Measurements from ENCODE around the gene C1orf116.

Gene C1orf116

DNA sequence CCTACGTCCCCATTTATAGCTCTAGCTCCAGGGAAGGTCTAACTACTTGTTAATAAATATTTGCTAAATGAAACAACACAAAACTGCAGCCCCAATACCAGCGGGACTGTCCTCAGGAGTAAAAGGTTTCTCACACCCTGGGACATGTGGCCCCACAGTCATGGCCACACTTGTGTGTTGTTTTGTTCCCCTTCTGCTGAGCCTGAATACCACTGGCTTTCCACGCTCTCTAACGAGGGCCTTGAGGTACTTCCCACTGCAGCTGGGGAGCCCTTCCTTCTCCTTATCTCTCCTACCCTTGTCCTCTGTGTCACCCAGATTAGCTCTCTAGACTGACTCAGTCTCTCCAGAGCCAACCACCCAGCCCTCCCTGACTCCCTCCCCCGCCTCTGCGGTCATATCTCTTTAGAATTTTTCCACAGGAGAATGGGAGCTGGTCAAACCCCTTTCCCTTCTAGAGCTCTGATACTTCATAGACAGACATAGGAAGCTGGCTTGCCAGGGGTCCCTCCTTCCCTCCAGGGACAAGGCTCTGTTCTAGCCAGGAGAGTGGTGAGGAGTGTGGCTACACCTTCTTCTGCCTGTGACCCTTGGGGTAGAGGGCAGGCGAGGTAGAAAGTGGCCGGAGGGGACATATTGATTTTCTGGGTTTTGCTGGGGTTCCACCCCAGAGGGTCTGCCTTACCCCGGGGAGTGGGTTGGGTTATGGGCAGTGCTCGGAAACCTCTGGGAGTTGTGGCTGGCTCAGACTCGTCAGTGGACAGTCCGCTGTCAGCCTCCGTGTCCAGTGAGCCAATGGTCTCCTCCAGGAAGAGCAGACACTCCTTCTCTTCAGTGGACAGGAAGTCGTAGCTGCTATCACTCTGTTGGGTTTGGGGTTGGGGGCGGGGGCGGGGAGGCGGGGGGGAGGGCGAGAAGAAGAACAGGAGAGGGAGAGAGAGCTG is 8.1 kb downstream of the C1orf116 start:
- Histone ChIP-seq H2AK5ac (ENCODE audit: low read length) (no peak overlapping the region), H3K79me2 (ENCODE audit: control insufficient read depth, insufficient read depth, low read length, poor library complexity) (no peaks in the 10 kb centered on the region), H3K79me1 (ENCODE audit: low read length) (peaks cover 2% of the 10 kb centered on the region), H3K9me3 (ENCODE audit: insufficient read depth, low read depth, low read length) (no peaks in the 10 kb centered on the region), H2BK5ac (ENCODE audit: low read depth, low read length, poor library complexity) (no peak overlapping the region), H2BK120ac (ENCODE audit: insufficient read depth, low read length, poor library complexity) (peak overlapping the region; percentile 64), H2BK12ac (ENCODE audit: low read length) (peak overlapping the region; percentile 45), H3K4ac (ENCODE audit: low read depth, low read length) (no peak overlapping the region), H4K12ac (ENCODE audit: low read depth, low read length) (no peak overlapping the region), H3K27ac (ENCODE audit: low read depth, low read length) (no peak overlapping the region), H3K36me3 (ENCODE audit: control insufficient read depth in 1 of 2, insufficient read depth in 2 of 2, low read length in 2 of 2) (no peaks in the 10 kb centered on the region), H3K14ac (ENCODE audit: low read length) (no peak overlapping the region), H3K4me3 (ENCODE audit: low read depth, low read length) (no peak overlapping the region), H4K8ac (ENCODE audit: low read depth, low read length) (peak overlapping the region; percentile 43), H3K18ac (ENCODE audit: low read length) (no peak overlapping the region), H3K23ac (ENCODE audit: low read length) (no peak overlapping the region), H3K27me3 (ENCODE audit: insufficient read depth, low read length) (no peaks in the 10 kb centered on the region), H3K9ac (ENCODE audit: low read length) (no peak overlapping the region), H3K4me1 (ENCODE audit: control insufficient read depth in 1 of 2, insufficient read depth in 2 of 2, low read length in 2 of 2) (peaks cover 7 to 9% of the 10 kb centered on the region in 2 experiments), H2AFZ (ENCODE audit: insufficient read depth, low read length, poor library complexity) (peak overlapping the region; percentile 11), H3K4me2 (ENCODE audit: low read length) (no peak overlapping the region), H4K91ac (ENCODE audit: low read depth, low read length) (no peak overlapping the region)
- WGBS (ENCODE audit: extremely low coverage, insufficient coverage, insufficient read length) = no CpG with 5 or more reads among the region's 18 CpGs
- no peak for DNase-seq

DNA sequence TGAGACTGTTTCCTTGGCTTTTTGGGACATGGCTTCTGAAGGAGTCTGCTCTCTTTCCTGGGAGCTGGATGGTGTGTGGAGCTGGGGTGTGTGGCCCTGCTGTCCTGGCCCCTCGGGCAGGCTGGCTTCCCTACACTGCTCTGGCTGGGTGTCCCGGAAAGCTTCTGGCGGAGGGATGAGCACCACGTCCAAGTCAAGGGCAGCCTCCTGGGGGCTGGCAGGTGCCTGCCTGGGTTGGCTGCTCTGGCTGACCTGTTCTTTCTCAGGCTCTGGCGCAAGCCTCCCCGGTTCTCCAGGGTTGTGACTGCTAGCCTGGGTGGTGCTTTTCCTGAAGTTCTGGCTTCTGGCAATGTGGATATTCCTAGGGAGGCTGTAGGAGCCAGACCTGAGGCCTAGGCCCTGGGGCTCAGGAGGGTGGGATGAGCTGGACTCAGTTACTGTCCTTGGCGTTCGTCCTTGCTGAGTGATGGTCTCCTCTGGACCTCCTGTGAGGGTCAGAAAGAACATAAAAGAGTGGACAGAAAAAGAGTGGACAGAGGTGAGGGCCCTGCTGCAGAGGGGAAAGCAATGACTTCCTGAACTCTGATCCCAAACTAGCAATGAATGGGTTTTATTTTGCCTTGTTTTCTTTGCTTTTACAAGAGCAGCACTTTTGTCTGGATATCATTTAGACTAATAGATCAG is 9.4 kb downstream of the C1orf116 start:
- no peak overlapping the region for H4K8ac ChIP-seq (ENCODE audit: low read depth, low read length)
- H3K4me2 ChIP-seq (ENCODE audit: low read length) = no peak overlapping the region
- no peak overlapping the region for H3K27ac ChIP-seq (ENCODE audit: low read depth, low read length)
- no peak overlapping the region for H3K9ac ChIP-seq (ENCODE audit: low read length)
- no peak overlapping the region for H2AK5ac ChIP-seq (ENCODE audit: low read length)
- no peak for DNase-seq
- no peak overlapping the region for H3K4ac ChIP-seq (ENCODE audit: low read depth, low read length)
- H4K91ac ChIP-seq (ENCODE audit: low read depth, low read length) = no peak overlapping the region
- no CpG with 5 or more reads among the region's 8 CpGs for WGBS (ENCODE audit: extremely low coverage, insufficient coverage, insufficient read length)
- H2AFZ ChIP-seq (ENCODE audit: insufficient read depth, low read length, poor library complexity) = no peak overlapping the region
- H3K4me3 ChIP-seq (ENCODE audit: low read depth, low read length) = no peak overlapping the region
- no peak overlapping the region for H2BK12ac ChIP-seq (ENCODE audit: low read length)
- no peaks in the 10 kb centered on the region for H3K9me3 ChIP-seq (ENCODE audit: insufficient read depth, low read depth, low read length)
- H3K18ac ChIP-seq (ENCODE audit: low read length) = no peak overlapping the region
- no peak overlapping the region for H2BK5ac ChIP-seq (ENCODE audit: low read depth, low read length, poor library complexity)
- no peak overlapping the region for H3K23ac ChIP-seq (ENCODE audit: low read length)
- H3K27me3 ChIP-seq (ENCODE audit: insufficient read depth, low read length) = no peaks in the 10 kb centered on the region
- H3K14ac ChIP-seq (ENCODE audit: low read length) = no peak overlapping the region
- no peak overlapping the region for H4K12ac ChIP-seq (ENCODE audit: low read depth, low read length)
- no peaks in the 10 kb centered on the region for H3K79me2 ChIP-seq (ENCODE audit: control insufficient read depth, insufficient read depth, low read length, poor library complexity)
- H2BK120ac ChIP-seq (ENCODE audit: insufficient read depth, low read length, poor library complexity) = no peak overlapping the region
- H3K79me1 ChIP-seq (ENCODE audit: low read length) = peaks cover 2% of the 10 kb centered on the region
- no peaks in the 10 kb centered on the region for H3K36me3 ChIP-seq (ENCODE audit: control insufficient read depth in 1 of 2, insufficient read depth in 2 of 2, low read length in 2 of 2)
- H3K4me1 ChIP-seq (ENCODE audit: control insufficient read depth in 1 of 2, insufficient read depth in 2 of 2, low read length in 2 of 2) = peaks cover 7 to 9% of the 10 kb centered on the region in 2 experiments

DNA sequence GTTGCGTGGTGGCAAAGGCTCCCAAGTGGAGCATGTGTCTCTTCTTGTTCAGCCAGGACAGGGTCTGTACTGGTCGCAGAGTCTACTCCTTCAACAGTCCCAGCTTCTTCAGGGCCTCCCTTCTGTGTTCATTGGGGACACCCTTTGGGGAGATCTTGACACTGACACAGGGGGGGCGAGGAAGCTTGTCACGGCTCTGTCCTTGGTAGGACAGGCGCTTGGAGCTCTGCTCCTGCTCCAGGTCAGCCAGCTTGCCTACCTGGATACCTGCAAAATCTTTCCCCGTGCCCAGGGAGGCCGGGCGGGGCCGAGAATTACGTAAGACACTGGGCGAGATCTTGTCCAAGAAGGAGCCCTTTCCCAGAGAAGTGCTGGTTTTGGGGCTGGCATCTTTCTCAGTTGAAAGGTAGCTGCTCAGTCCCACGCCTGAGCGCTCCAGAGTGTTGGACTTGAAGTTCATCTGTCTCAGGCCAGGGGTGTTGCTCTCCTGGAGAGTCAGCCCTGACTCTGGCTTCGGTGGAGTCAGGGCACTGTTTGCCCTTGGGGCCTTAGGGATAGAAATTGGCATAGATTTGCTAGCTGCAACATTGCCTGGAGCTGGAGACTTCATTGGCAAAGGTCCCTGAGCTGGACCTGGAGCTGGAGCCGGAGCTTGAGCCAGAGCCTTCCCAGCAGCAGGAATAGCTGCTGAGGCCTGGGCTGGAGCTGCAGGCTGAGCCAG is 10.5 kb downstream of the C1orf116 start:
- no peaks in the 10 kb centered on the region for H3K27me3 ChIP-seq (ENCODE audit: insufficient read depth, low read length)
- H3K9me3 ChIP-seq (ENCODE audit: insufficient read depth, low read depth, low read length) = no peaks in the 10 kb centered on the region
- H3K36me3 ChIP-seq (ENCODE audit: control insufficient read depth in 1 of 2, insufficient read depth in 2 of 2, low read length in 2 of 2) = no peaks in the 10 kb centered on the region
- H2AFZ ChIP-seq (ENCODE audit: insufficient read depth, low read length, poor library complexity) = no peak overlapping the region
- peaks cover 2% of the 10 kb centered on the region for H3K79me1 ChIP-seq (ENCODE audit: low read length)
- H3K27ac ChIP-seq (ENCODE audit: low read depth, low read length) = no peak overlapping the region
- H3K23ac ChIP-seq (ENCODE audit: low read length) = no peak overlapping the region
- H2AK5ac ChIP-seq (ENCODE audit: low read length) = no peak overlapping the region
- no peak overlapping the region for H2BK5ac ChIP-seq (ENCODE audit: low read depth, low read length, poor library complexity)
- WGBS (ENCODE audit: extremely low coverage, insufficient coverage, insufficient read length) = no CpG with 5 or more reads among the region's 15 CpGs
- no peak overlapping the region for H3K18ac ChIP-seq (ENCODE audit: low read length)
- H3K4me3 ChIP-seq (ENCODE audit: low read depth, low read length) = no peak overlapping the region
- no peak for DNase-seq
- H3K79me2 ChIP-seq (ENCODE audit: control insufficient read depth, insufficient read depth, low read length, poor library complexity) = no peaks in the 10 kb centered on the region
- no peak overlapping the region for H3K9ac ChIP-seq (ENCODE audit: low read length)
- no peak overlapping the region for H3K4ac ChIP-seq (ENCODE audit: low read depth, low read length)
- H3K4me2 ChIP-seq (ENCODE audit: low read length) = no peak overlapping the region
- no peak overlapping the region for H2BK12ac ChIP-seq (ENCODE audit: low read length)
- H4K8ac ChIP-seq (ENCODE audit: low read depth, low read length) = no peak overlapping the region
- H3K4me1 ChIP-seq (ENCODE audit: control insufficient read depth in 1 of 2, insufficient read depth in 2 of 2, low read length in 2 of 2) = peaks cover 7 to 9% of the 10 kb centered on the region in 2 experiments
- H3K14ac ChIP-seq (ENCODE audit: low read length) = no peak overlapping the region
- no peak overlapping the region for H2BK120ac ChIP-seq (ENCODE audit: insufficient read depth, low read length, poor library complexity)
- H4K12ac ChIP-seq (ENCODE audit: low read depth, low read length) = no peak overlapping the region
- no peak overlapping the region for H4K91ac ChIP-seq (ENCODE audit: low read depth, low read length)

DNA sequence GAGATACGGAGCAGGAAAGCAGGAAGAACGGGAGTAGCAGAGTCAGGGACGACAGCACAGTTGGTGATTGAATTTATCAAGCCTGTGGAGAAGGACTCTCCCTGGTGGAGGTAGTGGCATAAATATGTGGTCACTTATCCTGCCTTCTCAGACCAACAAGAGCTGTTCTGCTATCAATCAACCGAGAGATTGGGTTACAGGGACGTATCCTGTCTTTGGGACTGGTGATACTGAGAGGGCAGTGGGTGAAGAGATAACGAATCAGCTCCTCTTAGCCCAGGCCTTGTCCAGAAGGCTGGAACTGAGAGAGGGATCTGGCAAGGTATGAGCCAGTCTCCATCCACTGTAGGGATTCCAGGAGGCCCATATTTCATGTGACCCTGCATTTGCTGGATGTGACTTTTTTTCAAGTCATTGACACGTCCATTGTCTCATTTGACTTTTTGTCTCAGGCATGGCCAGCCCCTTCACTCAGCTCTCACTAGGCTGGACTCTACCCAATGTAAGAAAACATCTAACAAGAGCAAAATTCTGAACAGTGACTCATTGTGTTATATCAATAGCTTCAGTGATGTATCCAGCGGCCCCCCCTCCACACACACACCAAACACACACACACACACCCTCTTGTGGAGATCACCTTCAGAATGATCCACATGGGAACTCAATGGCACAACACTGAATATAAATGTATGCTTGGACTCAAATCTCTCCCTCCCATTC is 11.3 kb downstream of the C1orf116 start:
- no peak overlapping the region for H3K4me2 ChIP-seq (ENCODE audit: low read length)
- no peak overlapping the region for H2AK5ac ChIP-seq (ENCODE audit: low read length)
- no CpG with 5 or more reads among the region's 8 CpGs for WGBS (ENCODE audit: extremely low coverage, insufficient coverage, insufficient read length)
- H3K9me3 ChIP-seq (ENCODE audit: insufficient read depth, low read depth, low read length) = no peaks in the 10 kb centered on the region
- H3K27me3 ChIP-seq (ENCODE audit: insufficient read depth, low read length) = no peaks in the 10 kb centered on the region
- no peak for DNase-seq
- no peaks in the 10 kb centered on the region for H3K79me2 ChIP-seq (ENCODE audit: control insufficient read depth, insufficient read depth, low read length, poor library complexity)
- H3K36me3 ChIP-seq (ENCODE audit: control insufficient read depth in 1 of 2, insufficient read depth in 2 of 2, low read length in 2 of 2) = no peaks in the 10 kb centered on the region
- no peak overlapping the region for H4K12ac ChIP-seq (ENCODE audit: low read depth, low read length)
- H4K91ac ChIP-seq (ENCODE audit: low read depth, low read length) = no peak overlapping the region
- H4K8ac ChIP-seq (ENCODE audit: low read depth, low read length) = no peak overlapping the region
- H3K27ac ChIP-seq (ENCODE audit: low read depth, low read length) = no peak overlapping the region
- H3K9ac ChIP-seq (ENCODE audit: low read length) = no peak overlapping the region
- no peak overlapping the region for H3K14ac ChIP-seq (ENCODE audit: low read length)
- peaks cover 2% of the 10 kb centered on the region for H3K79me1 ChIP-seq (ENCODE audit: low read length)
- H3K23ac ChIP-seq (ENCODE audit: low read length) = no peak overlapping the region
- no peak overlapping the region for H3K4me3 ChIP-seq (ENCODE audit: low read depth, low read length)
- no peak overlapping the region for H2BK5ac ChIP-seq (ENCODE audit: low read depth, low read length, poor library complexity)
- H2AFZ ChIP-seq (ENCODE audit: insufficient read depth, low read length, poor library complexity) = no peak overlapping the region
- H3K18ac ChIP-seq (ENCODE audit: low read length) = no peak overlapping the region
- H3K4ac ChIP-seq (ENCODE audit: low read depth, low read length) = no peak overlapping the region
- H2BK12ac ChIP-seq (ENCODE audit: low read length) = no peak overlapping the region
- H2BK120ac ChIP-seq (ENCODE audit: insufficient read depth, low read length, poor library complexity) = no peak overlapping the region
- H3K4me1 ChIP-seq (ENCODE audit: control insufficient read depth in 1 of 2, insufficient read depth in 2 of 2, low read length in 2 of 2) = peaks cover 7 to 9% of the 10 kb centered on the region in 2 experiments
